Panc1 (cell line): Measurements from ENCODE around the gene WASL.

Experiments
- CTCF ChIP-seq: fragments of 450-650 bp; IDR thresholded peaks from 2 replicates; pipeline ENCODE4 v1.5.1; 2017; ENCODE audit warnings: mild to moderate bottlenecking
- POLR2AphosphoS5 ChIP-seq: IDR thresholded peaks from 2 replicates; pipeline ENCODE4 v1.6.1; 2012; ENCODE audit warnings: mild to moderate bottlenecking, low read depth, low read length, moderate library complexity
- REST ChIP-seq, 2 experiments: IDR thresholded peaks; 2 replicates each; pipeline ENCODE4 v1.6.1; 2011 to 2012; ENCODE audit warnings: low read depth in 2 of 2, control low read depth in 1 of 2, low read length in 1 of 2, mild to moderate bottlenecking in 1 of 2, moderate library complexity in 1 of 2; ENCODE audit not compliant: insufficient read depth in 1 of 2
- SIN3A ChIP-seq: IDR thresholded peaks from 2 replicates; pipeline ENCODE4 v1.6.1; 2012; ENCODE audit warnings: low read depth, mild to moderate bottlenecking, low read length, moderate library complexity, borderline replicate concordance; ENCODE audit not compliant: insufficient read depth

GRCh38 chr7:123635551-123636359 lies 113.0 kb downstream of the WASL start:
- TF ChIP-seq CTCF (peak; percentile 65; the same call in 1 of the 2 replicates), POLR2AphosphoS5 (no peak), REST (IDR thresholded peaks at IDR 0.05; ENCODE audit: insufficient read depth in 1 of 2, low read depth in 2 of 2, low read length in 1 of 2) (no peak), SIN3A (no peak)
